Glutamatergic neuron (in vitro differentiated cells): ENCODE measurements around the gene MRPL14. TPM values are rescaled to one million over a fixed set of nuclear protein-coding genes. Genes with fewer than 3 reads are reported as not detected.
A peak's percentile ranks its signal among the peaks of the same experiment; 100 is the strongest.

Experiments used
- DNase-seq: peaks from one replicate; pipeline ENCODE4 v3.0.0; 2022
- H3K27ac Mint-ChIP-seq: one replicate; pipeline ENCODE4 v1.8.0; 2020; ENCODE audit warnings: mild to moderate bottlenecking, mixed read lengths, inconsistent platforms; ENCODE audit not compliant: unreplicated experiment
- H3K27me3 Mint-ChIP-seq: one replicate; pipeline ENCODE4 v1.8.0; 2020; ENCODE audit warnings: mild to moderate bottlenecking, moderate library complexity, mixed read lengths, inconsistent platforms; ENCODE audit not compliant: unreplicated experiment
- H3K36me3 Mint-ChIP-seq: one replicate; pipeline ENCODE4 v1.8.0; 2020; ENCODE audit warnings: mild to moderate bottlenecking, mixed read lengths, inconsistent platforms; ENCODE audit not compliant: unreplicated experiment
- H3K4me1 Mint-ChIP-seq: one replicate; pipeline ENCODE4 v1.8.0; 2020; ENCODE audit warnings: mild to moderate bottlenecking, low read depth, mixed read lengths, inconsistent platforms; ENCODE audit not compliant: unreplicated experiment
- H3K4me3 Mint-ChIP-seq: one replicate; pipeline ENCODE4 v1.8.0; 2020; ENCODE audit warnings: mild to moderate bottlenecking, mixed read lengths, inconsistent platforms; ENCODE audit not compliant: unreplicated experiment
- H3K9me3 Mint-ChIP-seq: one replicate; pipeline ENCODE4 v1.8.0; 2020; ENCODE audit warnings: mild to moderate bottlenecking, moderate library complexity, mixed read lengths, inconsistent platforms; ENCODE audit not compliant: unreplicated experiment
- CTCF ChIP-seq: fragments of 200-600 bp; sonication (generic); IDR thresholded peaks from one replicate; pipeline ENCODE4 v1.5.0; 2021; ENCODE audit not compliant: partially characterized antibody, unreplicated experiment
- total RNA-seq: library from RNA; stranded (reverse); fragmentation: NEBNext Ultra II Directional; extraction: Animal tissue kit (Norgen Biotek cat#: 25700); gene quantifications from one replicate; pipeline ENCODE4 v1.2.1, GENCODE V29; 2021; ENCODE audit not compliant: unreplicated experiment

Gene MRPL14
- total RNA-seq, 1 donor from 2014 or later, result 31.7 TPM

- no peak for TF ChIP-seq CTCF
- Mint-ChIP-seq H3K4me3 (peak overlapping the region; percentile 91), H3K36me3 (peaks cover 4% of the 10 kb centered on the region), H3K27ac (no peak overlapping the region), H3K9me3 (peaks cover 6% of the 10 kb centered on the region), H3K27me3 (peaks cover 11% of the 10 kb centered on the region), H3K4me1 (peaks cover 3% of the 10 kb centered on the region)
- DNase-seq, result no peak
Observed at GRCh38 chr6:44072452-44072958, 54.7 kb downstream of the MRPL14 start.

GRCh38 chr6:44071670-44072451 lies 55.4 kb downstream of the MRPL14 start:
- Mint-ChIP-seq H3K36me3 (peaks cover 4% of the 10 kb centered on the region), H3K27me3 (peaks cover 11% of the 10 kb centered on the region), H3K4me3 (peak overlapping the region; percentile 32), H3K4me1 (peaks cover 3% of the 10 kb centered on the region), H3K9me3 (peaks cover 6% of the 10 kb centered on the region), H3K27ac (no peak overlapping the region)
- no peak for TF ChIP-seq CTCF
- no peak for DNase-seq

GRCh38 chr6:44068607-44069296 lies 58.5 kb downstream of the MRPL14 start:
- Mint-ChIP-seq H3K9me3 (peaks cover 8% of the 10 kb centered on the region), H3K27ac (no peak overlapping the region), H3K36me3 (peaks cover 4% of the 10 kb centered on the region), H3K4me3 (no peak overlapping the region), H3K27me3 (peaks cover 10% of the 10 kb centered on the region), H3K4me1 (peaks cover 3% of the 10 kb centered on the region)
- no peak for DNase-seq
- TF ChIP-seq CTCF, result no peak

GRCh38 chr6:44067173-44068139 lies 59.8 kb downstream of the MRPL14 start:
- no peaks in the 10 kb centered on the region for H3K4me1 Mint-ChIP-seq
- H3K4me3 Mint-ChIP-seq, result no peak overlapping the region
- H3K36me3 Mint-ChIP-seq, result peaks cover 4% of the 10 kb centered on the region
- peaks cover 10% of the 10 kb centered on the region for H3K27me3 Mint-ChIP-seq
- H3K9me3 Mint-ChIP-seq, result peaks cover 8% of the 10 kb centered on the region
- no peak overlapping the region for H3K27ac Mint-ChIP-seq
- no peak for TF ChIP-seq CTCF
- no peak for DNase-seq
